Neural cell (in vitro differentiated cells): ENCODE data around the gene SNX30.

Experiments used
- CTCF ChIP-seq: fragments of 450-650 bp; IDR thresholded peaks from 2 replicates; pipeline ENCODE4 v1.5.1; 2014; ENCODE audit warnings: antibody characterized with exemption, mild to moderate bottlenecking, moderate library complexity; ENCODE audit not compliant: poor library complexity, severe bottlenecking
- EP300 ChIP-seq: fragments of 450-650 bp; conservative IDR thresholded peaks from 2 replicates; pipeline ENCODE4 v1.6.1; 2014; ENCODE audit warnings: antibody characterized with exemption, mild to moderate bottlenecking, moderate library complexity; ENCODE audit not compliant: poor library complexity, severe bottlenecking

GRCh38 chr9:112719696-112720095 lies 30.9 kb upstream of the SNX30 start:
- TF ChIP-seq CTCF (no peak), EP300 (no peak)
